DND-41 (cell line): ENCODE measurements around the gene AGXT.

Source experiments
- CTCF ChIP-seq: IDR thresholded peaks from 2 replicates; pipeline ENCODE4 v1.5.1; 2012; ENCODE audit warnings: borderline replicate concordance, low read length, moderate library complexity, mild to moderate bottlenecking; ENCODE audit not compliant: poor library complexity, severe bottlenecking; ENCODE audit errors: extremely low read depth
- EZH2 ChIP-seq: IDR thresholded peaks from 3 replicates; pipeline ENCODE4 v1.6.1; 2012; ENCODE audit warnings: borderline replicate concordance, low read depth, mild to moderate bottlenecking, moderate library complexity, low read length, inconsistent platforms; ENCODE audit not compliant: severe bottlenecking

GRCh38 chr2:240903191-240904060 lies 34.8 kb downstream of the AGXT start:
- TF ChIP-seq CTCF (no peak), EZH2 (no peak)
